Measurements from ENCODE around the gene DERA.

DERA gene

GRCh38 chr12:15882118-15882971 lies 28.8 kb upstream of the DERA start, which contains the start of gene STRAP:
Gene STRAP, plus strand, starts transcription at chr12:15882387. Its CDS starts 321 bp downstream, at chr12:15882708.
- TF ChIP-seq EZH2phosphoT487 (conservative IDR thresholded peaks at IDR 0.05; ENCODE audit: low read length) (no peak), CTCF (IDR thresholded peaks at IDR 0.05; ENCODE audit: insufficient read depth, low read length, poor library complexity, severe bottlenecking) (no peak)

GRCh38 chr12:15883536-15883935 lies 27.6 kb upstream of the DERA start:
- Histone ChIP-seq H3K4me2 (ENCODE audit: low read depth, low read length, poor library complexity, severe bottlenecking) (peak overlapping the region; percentile 94), H3F3A (ENCODE audit: insufficient read depth) (no peaks in the 10 kb centered on the region), H3K27me3 (ENCODE audit: low read length) (no peaks in the 10 kb centered on the region), H3K9me2 (replicated peaks; ENCODE audit: insufficient read depth, low read length) (no peaks in the 10 kb centered on the region), H2AFZ (ENCODE audit: low read depth, low read length, severe bottlenecking) (no peak overlapping the region), H4K20me1 (ENCODE audit: low read depth, low read length) (peaks cover 19% of the 10 kb centered on the region), H3K36me3 (ENCODE audit: low read length) (peaks cover 34% of the 10 kb centered on the region), H3K79me2 (ENCODE audit: insufficient read depth, low read length) (peaks cover 63% of the 10 kb centered on the region), H3K4me3 (ENCODE audit: insufficient read depth, low read length, poor library complexity, severe bottlenecking) (peak overlapping the region; percentile 95), H3K9ac (ENCODE audit: low read length) (peak overlapping the region; percentile 86), H3K27ac (ENCODE audit: low read depth, low read length) (no peak overlapping the region), H3K9me3 (ENCODE audit: insufficient read depth, low read length) (no peaks in the 10 kb centered on the region)
- no peak for TF ChIP-seq CTCF (IDR thresholded peaks at IDR 0.05; ENCODE audit: insufficient read depth, low read length, poor library complexity, severe bottlenecking)

More at GRCh38 chr12:15882118-15882971, 28.8 kb upstream of the DERA start, which contains the start of gene STRAP:
- Histone ChIP-seq H3K9me2 (replicated peaks; ENCODE audit: insufficient read depth, low read length) (no peaks in the 10 kb centered on the region), H3K27me3 (ENCODE audit: low read length) (no peaks in the 10 kb centered on the region), H3K79me2 (ENCODE audit: insufficient read depth, low read length) (peaks cover 51% of the 10 kb centered on the region), H2AFZ (ENCODE audit: low read depth, low read length, severe bottlenecking) (peak within 1 kb of the TSS; percentile 81), H3K27ac (ENCODE audit: low read depth, low read length) (peak within 1 kb of the TSS; percentile 67), H3K4me3 (ENCODE audit: insufficient read depth, low read length, poor library complexity, severe bottlenecking) (peak within 1 kb of the TSS; percentile 95), H3K4me2 (ENCODE audit: low read depth, low read length, poor library complexity, severe bottlenecking) (peak within 1 kb of the TSS; percentile 94), H4K20me1 (ENCODE audit: low read depth, low read length) (peaks cover 19% of the 10 kb centered on the region), H3K36me3 (ENCODE audit: low read length) (peaks cover 27% of the 10 kb centered on the region), H3K9ac (ENCODE audit: low read length) (peak within 1 kb of the TSS; percentile 86), H3K9me3 (ENCODE audit: insufficient read depth, low read length) (no peaks in the 10 kb centered on the region), H3F3A (ENCODE audit: insufficient read depth) (no peaks in the 10 kb centered on the region)

- no peaks in the 10 kb centered on the region for H3F3A ChIP-seq (ENCODE audit: insufficient read depth)
- no peak overlapping the region for H3K4me3 ChIP-seq (ENCODE audit: insufficient read depth, low read length, poor library complexity, severe bottlenecking)
- H3K79me2 ChIP-seq (ENCODE audit: insufficient read depth, low read length) = peaks cover 75% of the 10 kb centered on the region
- no peak overlapping the region for H3K4me2 ChIP-seq (ENCODE audit: low read depth, low read length, poor library complexity, severe bottlenecking)
- H3K36me3 ChIP-seq (ENCODE audit: low read length) = peaks cover 48% of the 10 kb centered on the region
- no peaks in the 10 kb centered on the region for H3K9me3 ChIP-seq (ENCODE audit: insufficient read depth, low read length)
- TF ChIP-seq CTCF (IDR thresholded peaks at IDR 0.05; ENCODE audit: insufficient read depth, low read length, poor library complexity, severe bottlenecking) (no peak), EZH2phosphoT487 (conservative IDR thresholded peaks at IDR 0.05; ENCODE audit: low read length) (no peak)
- no peak overlapping the region for H2AFZ ChIP-seq (ENCODE audit: low read depth, low read length, severe bottlenecking)
- H3K27me3 ChIP-seq (ENCODE audit: low read length) = no peaks in the 10 kb centered on the region
- no peak overlapping the region for H3K27ac ChIP-seq (ENCODE audit: low read depth, low read length)
- H3K9me2 ChIP-seq (replicated peaks; ENCODE audit: insufficient read depth, low read length) = no peaks in the 10 kb centered on the region
- H3K9ac ChIP-seq (ENCODE audit: low read length) = no peak overlapping the region
- peaks cover 21% of the 10 kb centered on the region for H4K20me1 ChIP-seq (ENCODE audit: low read depth, low read length)
Measured at GRCh38 chr12:15886372-15887042, 24.6 kb upstream of the DERA start.

All from SU-DHL-6 (cell line).